Measurements from ENCODE around the gene WRAP53.

- TF ChIP-seq RAD21 (IDR thresholded peaks at IDR 0.05): no peak
- no peak for TF ChIP-seq CTCF (IDR thresholded peaks at IDR 0.05; ENCODE audit: low read depth, low read length, missing input control)
- TF ChIP-seq EGR1 (IDR thresholded peaks at IDR 0.05; ENCODE audit: low read depth in 2 of 2): no peak
Measured at GRCh38 chr17:7655541-7655840, 32.8 kb upstream of the WRAP53 start.

Measured in liver (tissue), 3 donors.